GM12891 (cell line): ENCODE data around the gene IRF8.

Experiments used
- DNase-seq: peaks from one replicate; pipeline ENCODE4 v3.0.0; 2011; ENCODE audit warnings: low spot score; ENCODE audit not compliant: insufficient read length
- FAIRE-seq: peaks from 2 replicates; lab custom pipeline; 2011; peaks lifted over from hg19 to GRCh38; lab: Jason Lieb, UNC
- PAX5 ChIP-seq: IDR thresholded peaks from 2 replicates; pipeline ENCODE4 v1.6.1; 2011; ENCODE audit warnings: low read length, moderate library complexity, mild to moderate bottlenecking; ENCODE audit not compliant: insufficient read depth, severe bottlenecking
- POLR2A ChIP-seq: IDR thresholded peaks from 2 replicates; pipeline ENCODE4 v1.6.1; 2011; ENCODE audit warnings: low read depth, low read length, control low read depth
- POLR2AphosphoS5 ChIP-seq: IDR thresholded peaks from 2 replicates; pipeline ENCODE4 v1.6.1; 2011; ENCODE audit warnings: low read depth, low read length, control low read depth
- POU2F2 ChIP-seq: IDR thresholded peaks from 2 replicates; pipeline ENCODE4 v1.6.1; 2011; ENCODE audit warnings: low read depth, mild to moderate bottlenecking, control low read depth, low read length, moderate library complexity
- SPI1 ChIP-seq: IDR thresholded peaks from 2 replicates; pipeline ENCODE4 v1.6.1; 2011; ENCODE audit warnings: low read depth, low read length, control low read depth
- TAF1 ChIP-seq: IDR thresholded peaks from 2 replicates; pipeline ENCODE4 v1.6.1; 2011; ENCODE audit warnings: low read depth, low read length, control low read depth

The IRF8 gene

DNA sequence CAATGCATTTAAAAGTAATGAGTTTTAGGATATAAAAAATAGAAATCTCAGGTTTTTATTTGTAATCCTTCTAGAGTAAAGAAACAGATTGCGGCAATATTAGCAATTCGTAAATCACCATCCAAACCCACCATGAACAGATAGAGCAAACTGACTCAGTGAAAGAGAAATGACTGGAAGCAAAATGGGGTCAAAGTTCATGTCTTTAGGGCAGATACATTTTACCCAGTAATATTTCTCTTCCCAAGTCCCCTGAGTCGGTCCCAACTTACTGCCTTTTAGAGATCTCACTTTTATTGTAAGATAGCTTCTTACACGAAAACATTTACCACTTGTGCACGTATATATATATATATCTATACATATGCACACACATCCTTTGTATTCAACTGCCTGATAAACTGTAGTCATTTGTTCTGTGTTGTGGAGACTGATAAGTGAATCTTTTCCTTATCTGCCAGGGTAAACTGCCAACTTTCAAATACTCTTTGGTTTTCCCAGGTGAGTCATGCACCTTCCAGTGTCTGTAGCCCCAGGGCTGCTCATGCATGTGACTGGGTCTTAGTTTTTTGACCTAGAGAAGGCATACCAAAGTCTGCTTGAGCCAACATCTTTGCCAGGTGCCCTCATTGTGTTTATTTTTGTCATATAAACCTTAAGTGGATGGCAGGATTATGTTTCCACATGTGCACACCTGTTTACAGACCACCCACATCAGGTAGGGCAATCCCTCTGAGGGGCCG, 7.8 kb upstream of the IRF8 start:
- DNase-seq (no peak), FAIRE-seq (no peak)
- TF ChIP-seq PAX5 (no peak), TAF1 (no peak), POLR2AphosphoS5 (no peak), SPI1 (no peak), POLR2A (no peak), POU2F2 (no peak)

DNA sequence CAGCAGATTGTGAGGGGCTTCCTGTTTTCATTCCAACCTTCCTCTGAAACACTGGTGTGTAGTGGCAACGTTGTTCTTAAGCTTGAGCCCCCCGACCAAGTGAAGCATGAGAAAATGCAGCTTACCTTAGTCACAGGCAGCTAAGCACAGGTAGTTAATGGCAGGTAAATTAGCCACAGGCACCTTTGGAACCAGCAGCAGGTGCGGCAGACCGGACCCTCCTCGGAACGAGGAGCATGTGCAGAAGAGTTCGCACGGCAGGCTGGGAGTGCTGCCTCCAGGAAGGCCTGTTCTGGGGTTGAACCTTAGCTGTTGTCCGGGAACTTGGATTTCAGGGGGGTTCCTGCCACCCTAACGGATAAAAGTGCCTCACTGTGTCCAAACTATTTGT, 7.2 kb upstream of the IRF8 start:
- FAIRE-seq (no peak), DNase-seq (no peak)
- TF ChIP-seq SPI1: no peak
- TF ChIP-seq PAX5: no peak
- no peak for TF ChIP-seq POLR2A
- no peak for TF ChIP-seq POU2F2

DNA sequence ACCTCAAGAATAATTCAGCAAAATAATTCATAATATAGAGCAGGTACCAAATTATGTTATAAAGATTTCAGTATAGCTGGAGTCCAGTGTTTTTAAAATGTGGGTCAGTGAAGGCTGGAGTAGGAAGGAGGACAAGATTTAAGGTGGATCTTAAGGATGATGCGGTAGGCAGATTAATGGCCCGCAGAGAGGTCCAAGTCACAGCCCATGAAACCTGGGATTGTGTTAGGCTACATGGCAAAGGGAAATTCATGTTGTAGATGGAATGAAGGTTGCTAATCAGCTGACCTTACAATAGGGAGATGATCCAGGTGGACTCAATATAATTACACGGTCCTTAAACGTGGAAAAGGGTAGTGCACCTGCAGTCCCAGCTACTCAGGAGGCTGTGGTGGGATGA, 6.2 kb upstream of the IRF8 start:
- DNase-seq (no peak), FAIRE-seq (no peak)
- no peak for TF ChIP-seq TAF1
- no peak for TF ChIP-seq POU2F2
- no peak for TF ChIP-seq PAX5
- no peak for TF ChIP-seq SPI1
- no peak for TF ChIP-seq POLR2AphosphoS5
- no peak for TF ChIP-seq POLR2A

DNA sequence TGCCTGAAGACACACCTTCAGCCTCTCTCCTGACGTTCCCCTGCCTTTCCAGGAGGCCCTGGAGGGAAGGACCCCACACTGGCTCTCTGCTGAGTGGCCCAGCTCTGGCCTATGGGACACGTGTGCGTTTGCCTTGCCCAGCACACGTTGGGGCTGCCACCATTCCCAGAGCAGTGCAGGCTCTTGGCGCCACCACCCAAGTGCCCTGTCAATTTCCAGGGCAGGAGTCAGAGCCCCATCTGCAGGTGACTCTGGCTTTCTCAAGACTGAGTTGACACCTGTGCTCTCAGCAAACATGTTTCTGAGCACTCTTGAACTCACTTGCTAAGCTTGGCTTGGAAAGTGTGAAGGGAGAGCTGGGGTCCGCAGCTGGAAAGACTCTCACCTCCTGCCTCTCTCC, 4.7 kb upstream of the IRF8 start:
- FAIRE-seq (peak; percentile 41), DNase-seq (no peak)
- TF ChIP-seq POLR2A (no peak), SPI1 (no peak), POLR2AphosphoS5 (no peak), TAF1 (no peak), PAX5 (no peak), POU2F2 (no peak)

DNA sequence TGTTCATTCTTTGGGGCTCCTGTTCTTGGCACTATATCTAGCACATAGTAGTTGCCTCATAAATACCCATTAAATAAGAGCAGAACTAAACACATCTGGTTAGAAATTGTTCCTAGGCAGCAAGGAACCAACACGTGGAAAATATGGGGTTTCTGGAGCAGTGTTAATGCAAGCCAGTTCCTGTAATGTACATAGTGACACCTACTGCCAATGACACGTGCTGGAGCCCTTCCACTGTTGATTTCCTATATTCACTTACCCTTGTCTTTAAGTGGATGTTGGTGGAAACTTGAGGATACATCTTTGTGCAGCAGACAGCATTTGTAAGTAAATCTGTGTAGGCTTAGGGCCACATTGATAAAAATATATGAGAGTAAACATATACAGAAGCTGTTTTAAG, 1.6 kb upstream of the IRF8 start:
- DNase-seq: no peak
- no peak for TF ChIP-seq PAX5
- TF ChIP-seq TAF1: no peak
- TF ChIP-seq POLR2A: no peak
- no peak for TF ChIP-seq POLR2AphosphoS5
- no peak for TF ChIP-seq SPI1
- TF ChIP-seq POU2F2: no peak
- peak; percentile 85 for FAIRE-seq

DNA sequence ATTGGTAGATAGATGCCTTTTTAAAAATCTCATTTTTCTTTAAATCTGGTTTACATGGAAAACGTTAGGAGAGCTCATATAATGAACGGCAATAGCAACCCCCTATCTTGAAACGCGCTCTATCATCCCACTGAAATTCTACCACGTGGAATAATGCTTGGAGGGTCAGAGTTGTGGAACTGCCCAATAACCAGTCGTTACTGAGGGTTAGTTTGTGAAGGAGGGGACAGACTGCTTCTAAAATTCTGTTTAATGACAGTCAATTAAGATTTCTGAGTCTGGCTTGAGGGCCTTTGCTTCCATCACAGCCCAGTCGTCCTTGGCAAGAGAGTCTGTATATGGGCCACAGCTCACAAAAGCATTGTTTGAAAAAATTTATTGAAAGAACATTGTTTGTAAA, 482 bp downstream of the IRF8 start:
- TF ChIP-seq POLR2AphosphoS5 (no peak), TAF1 (no peak), POLR2A (no peak), SPI1 (no peak), POU2F2 (no peak), PAX5 (no peak)
- FAIRE-seq (peak; percentile 16), DNase-seq (no peak)

DNA sequence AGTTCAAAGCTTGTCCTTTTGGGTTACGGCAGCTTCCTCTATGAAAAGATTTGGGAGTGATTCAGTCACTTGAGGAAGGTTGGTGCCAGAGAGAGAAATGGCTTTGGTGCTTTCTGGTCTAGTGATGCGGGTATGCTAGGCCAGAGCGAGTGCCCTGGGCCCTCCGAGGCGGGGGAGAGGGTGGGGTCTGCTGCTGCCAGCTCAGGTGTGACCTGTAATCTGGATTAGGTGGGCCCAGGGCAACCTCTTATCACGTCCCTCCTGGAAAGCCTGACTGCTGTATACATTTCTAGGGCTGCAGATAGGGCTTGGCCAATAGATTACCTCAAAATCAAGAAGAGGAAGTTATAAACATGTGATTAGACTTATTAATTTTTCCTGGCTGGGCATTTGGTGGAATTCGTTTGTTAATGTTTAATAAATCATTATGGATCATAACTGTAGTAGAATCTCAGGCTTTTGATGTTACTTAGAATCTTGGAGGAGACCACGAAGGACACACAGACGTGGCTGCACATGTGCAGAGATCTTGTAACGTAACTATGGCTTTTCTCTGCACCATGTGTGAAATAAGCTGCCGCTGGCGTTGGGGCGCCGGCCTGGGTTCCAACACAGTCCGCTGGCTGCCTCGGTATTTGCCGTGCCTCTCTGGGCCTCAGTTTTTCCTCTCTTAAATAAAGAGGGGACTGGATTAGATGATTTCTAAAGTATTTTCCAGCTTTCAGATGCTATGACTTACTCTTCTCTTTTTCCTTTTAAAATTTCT, 1.2 kb downstream of the IRF8 start:
- peak; percentile 88 for FAIRE-seq
- DNase-seq: no peak
- no peak for TF ChIP-seq POLR2A
- TF ChIP-seq POLR2AphosphoS5: no peak
- no peak for TF ChIP-seq POU2F2
- TF ChIP-seq TAF1: no peak
- TF ChIP-seq PAX5: no peak

DNA sequence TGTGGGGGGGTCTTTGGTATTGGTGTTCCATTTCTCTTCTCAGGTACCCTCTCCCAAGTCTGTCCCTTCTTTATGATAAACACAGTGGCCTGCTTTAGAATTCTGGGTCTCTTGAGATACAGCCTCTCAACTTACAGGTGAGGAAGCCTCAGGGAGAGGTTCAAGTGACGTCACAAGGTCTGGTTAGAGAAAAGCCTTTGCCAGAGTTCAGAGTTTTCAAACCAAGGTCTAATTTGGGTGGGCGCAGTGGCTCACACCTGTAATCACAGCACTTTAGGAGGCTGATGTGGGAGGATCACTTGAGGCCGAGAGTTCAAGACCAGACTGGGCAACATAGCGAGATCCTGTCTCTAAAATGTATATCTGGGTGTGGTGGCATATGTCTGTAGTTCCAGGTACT, 2.1 kb downstream of the IRF8 start:
- no peak for TF ChIP-seq POLR2AphosphoS5
- no peak for TF ChIP-seq POU2F2
- TF ChIP-seq POLR2A: no peak
- no peak for TF ChIP-seq TAF1
- no peak for TF ChIP-seq SPI1
- TF ChIP-seq PAX5: no peak
- no peak for DNase-seq
- FAIRE-seq: no peak

DNA sequence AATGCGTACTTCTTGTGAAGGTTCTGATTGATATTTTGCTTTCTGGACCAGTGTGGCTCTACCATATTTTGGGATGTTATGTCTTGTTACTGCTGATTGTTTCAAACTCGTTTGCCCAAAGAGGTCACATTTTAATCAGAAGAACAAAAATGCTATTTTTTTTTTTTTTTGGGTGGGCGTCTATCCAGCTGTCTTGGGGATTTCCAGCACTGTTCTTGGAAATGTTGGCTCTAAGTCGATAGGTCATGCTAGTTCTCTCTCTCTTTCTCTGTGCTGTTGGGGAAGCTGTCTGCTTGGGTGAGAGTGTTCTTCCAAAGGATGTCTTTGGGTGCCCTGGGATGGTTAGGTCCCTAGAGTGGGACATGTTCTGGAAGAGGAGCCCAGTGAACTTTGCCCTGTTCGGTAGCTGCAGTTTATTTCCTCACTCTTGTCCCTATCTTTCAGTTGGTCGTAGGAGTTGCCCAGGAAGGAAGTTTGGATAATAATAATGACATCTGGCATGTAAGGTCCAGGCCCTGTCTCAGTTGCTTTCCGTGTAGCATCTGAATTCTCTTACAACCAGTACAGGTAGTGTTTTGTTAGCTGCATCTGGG, 2.9 kb downstream of the IRF8 start:
- TF ChIP-seq POLR2A (no peak; the same call in 1 of the 2 replicates), SPI1 (no peak), POU2F2 (no peak), POLR2AphosphoS5 (no peak), PAX5 (no peak), TAF1 (no peak)
- peak; percentile 58 for FAIRE-seq
- DNase-seq: no peak
